ENCODE results near the gene TBCD. TPM values are rescaled to one million over a fixed set of nuclear protein-coding genes. Genes with fewer than 3 reads are reported as not detected.
"Not testable (repeated sequence)": the region's sequence is repeated elsewhere in the genome, so short reads cannot be mapped to it uniquely, and the experiment has no call there.

Gene TBCD
- total RNA-seq, 1 donor: 22.5 TPM

DNA sequence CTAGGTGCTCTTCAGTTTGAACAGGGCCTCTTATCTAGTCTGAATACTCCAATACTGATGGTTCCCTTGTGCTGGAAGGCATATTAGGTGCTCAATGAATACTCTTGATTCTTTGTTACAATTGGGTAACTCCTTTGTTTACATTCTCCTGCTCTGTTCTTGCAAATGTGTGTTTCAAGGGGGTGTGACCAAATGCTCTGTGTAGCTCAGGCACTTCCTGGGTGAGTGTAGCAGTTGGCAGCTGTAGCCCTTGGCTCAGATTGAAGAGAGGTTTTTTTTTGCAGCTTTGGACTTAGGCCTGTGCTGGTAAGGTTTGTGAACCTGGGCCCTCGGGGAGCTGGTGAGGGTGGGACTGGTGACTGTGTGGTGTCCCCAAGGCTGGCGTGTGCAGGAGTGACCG lies 20.2 kb downstream of the TBCD start:
- peak; percentile 76 for DNase-seq (ENCODE audit: low read depth)
- no peak overlapping the region for H3K4me3 ChIP-seq (ENCODE audit: low read depth, low read length)
- TF ChIP-seq, protein P1, sequence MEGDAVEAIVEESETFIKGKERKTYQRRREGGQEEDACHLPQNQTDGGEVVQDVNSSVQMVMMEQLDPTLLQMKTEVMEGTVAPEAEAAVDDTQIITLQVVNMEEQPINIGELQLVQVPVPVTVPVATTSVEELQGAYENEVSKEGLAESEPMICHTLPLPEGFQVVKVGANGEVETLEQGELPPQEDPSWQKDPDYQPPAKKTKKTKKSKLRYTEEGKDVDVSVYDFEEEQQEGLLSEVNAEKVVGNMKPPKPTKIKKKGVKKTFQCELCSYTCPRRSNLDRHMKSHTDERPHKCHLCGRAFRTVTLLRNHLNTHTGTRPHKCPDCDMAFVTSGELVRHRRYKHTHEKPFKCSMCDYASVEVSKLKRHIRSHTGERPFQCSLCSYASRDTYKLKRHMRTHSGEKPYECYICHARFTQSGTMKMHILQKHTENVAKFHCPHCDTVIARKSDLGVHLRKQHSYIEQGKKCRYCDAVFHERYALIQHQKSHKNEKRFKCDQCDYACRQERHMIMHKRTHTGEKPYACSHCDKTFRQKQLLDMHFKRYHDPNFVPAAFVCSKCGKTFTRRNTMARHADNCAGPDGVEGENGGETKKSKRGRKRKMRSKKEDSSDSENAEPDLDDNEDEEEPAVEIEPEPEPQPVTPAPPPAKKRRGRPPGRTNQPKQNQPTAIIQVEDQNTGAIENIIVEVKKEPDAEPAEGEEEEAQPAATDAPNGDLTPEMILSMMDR (IDR thresholded peaks at IDR 0.05; ENCODE audit: insufficient read depth, low read depth, low read length): no peak

DNA sequence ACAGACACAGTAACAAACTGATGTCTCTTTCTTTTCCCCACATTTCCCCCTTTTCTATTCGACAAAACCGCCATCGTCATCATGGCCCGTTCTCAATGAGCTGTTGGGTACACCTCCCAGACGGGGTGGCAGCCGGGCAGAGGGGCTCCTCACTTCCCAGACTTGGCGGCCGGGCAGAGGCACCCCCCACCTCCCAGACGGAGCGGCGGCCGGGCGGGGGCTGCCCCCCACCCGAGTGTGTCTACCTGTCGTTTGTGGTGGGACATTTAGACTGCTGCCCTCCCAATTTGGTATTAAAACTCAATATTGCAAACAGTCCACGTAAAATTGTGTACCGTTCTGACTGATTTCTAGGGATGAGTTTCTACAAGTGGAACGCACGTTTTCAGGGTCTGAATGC lies 22.6 kb downstream of the TBCD start:
- not testable (repeated sequence) for H3K4me3 ChIP-seq (ENCODE audit: low read depth, low read length); DNase-seq (ENCODE audit: low read depth)

DNA sequence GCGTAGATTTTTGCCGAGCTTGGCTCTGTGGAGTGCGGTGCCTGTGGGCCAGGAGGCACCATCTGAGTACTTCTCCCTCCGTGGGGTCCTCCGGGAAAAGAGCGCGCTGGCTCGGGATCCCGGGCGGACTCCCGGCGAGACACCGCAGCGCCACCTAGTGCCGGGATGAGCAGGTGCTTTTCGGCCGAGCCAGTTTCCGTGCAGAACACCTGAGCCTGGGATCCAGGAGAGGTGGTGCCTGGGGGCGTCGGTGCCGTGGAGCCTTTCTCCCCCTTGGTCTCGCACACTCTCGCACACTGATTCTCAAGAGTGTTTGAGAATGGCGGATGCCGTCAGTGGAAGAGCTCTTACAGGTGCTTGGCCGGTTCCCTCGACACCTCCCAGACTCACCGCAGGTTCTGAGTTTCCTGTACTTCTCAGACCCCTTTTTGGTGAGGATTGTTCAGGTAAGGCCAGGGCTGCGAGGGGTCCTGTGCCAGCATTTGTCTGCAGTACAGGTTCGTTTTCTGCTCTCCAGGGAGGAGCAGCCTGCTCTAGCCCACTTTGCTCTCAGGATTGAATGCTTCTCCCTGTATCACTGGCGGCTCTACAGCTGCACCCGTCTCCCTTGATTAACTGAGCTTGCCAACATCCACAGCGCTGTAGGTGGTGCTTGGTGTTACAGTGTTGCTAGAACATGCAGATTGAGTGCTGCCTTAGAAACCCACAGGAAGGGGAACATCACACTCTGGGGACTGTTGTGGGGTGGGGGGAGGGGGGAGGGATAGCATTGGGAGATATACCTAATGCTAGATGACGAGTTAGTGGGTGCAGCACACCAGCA lies 23.3 kb downstream of the TBCD start:
- TF ChIP-seq, protein P1 (IDR thresholded peaks at IDR 0.05; ENCODE audit: insufficient read depth, low read depth, low read length): peak; percentile 91
- peak; percentile 51 for DNase-seq (ENCODE audit: low read depth)
- H3K4me3 ChIP-seq (ENCODE audit: low read depth, low read length): peak overlapping the region; percentile 15

DNA sequence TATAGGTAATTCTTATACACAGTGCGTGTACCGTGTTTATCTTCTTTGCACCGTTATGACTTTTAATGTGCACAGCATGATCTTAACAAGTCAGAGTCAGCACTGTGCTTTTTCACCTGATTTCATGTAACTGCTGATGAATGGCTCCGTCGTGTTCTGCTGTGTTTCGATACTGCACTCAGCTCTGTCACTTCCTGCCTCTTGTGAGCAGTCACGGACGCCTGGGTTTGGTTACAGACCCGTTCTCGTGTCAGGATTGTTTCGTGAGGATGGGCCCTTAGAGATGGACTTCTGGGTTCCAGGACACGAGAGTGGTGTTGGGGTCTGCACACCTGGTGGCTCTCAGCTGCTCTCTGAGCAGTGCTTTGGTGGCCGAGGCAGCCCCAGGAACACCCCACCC lies 24.6 kb downstream of the TBCD start:
- TF ChIP-seq, protein P1 (IDR thresholded peaks at IDR 0.05; ENCODE audit: insufficient read depth, low read depth, low read length): no peak
- DNase-seq (ENCODE audit: low read depth): no peak
- no peak overlapping the region for H3K4me3 ChIP-seq (ENCODE audit: low read depth, low read length)

DNA sequence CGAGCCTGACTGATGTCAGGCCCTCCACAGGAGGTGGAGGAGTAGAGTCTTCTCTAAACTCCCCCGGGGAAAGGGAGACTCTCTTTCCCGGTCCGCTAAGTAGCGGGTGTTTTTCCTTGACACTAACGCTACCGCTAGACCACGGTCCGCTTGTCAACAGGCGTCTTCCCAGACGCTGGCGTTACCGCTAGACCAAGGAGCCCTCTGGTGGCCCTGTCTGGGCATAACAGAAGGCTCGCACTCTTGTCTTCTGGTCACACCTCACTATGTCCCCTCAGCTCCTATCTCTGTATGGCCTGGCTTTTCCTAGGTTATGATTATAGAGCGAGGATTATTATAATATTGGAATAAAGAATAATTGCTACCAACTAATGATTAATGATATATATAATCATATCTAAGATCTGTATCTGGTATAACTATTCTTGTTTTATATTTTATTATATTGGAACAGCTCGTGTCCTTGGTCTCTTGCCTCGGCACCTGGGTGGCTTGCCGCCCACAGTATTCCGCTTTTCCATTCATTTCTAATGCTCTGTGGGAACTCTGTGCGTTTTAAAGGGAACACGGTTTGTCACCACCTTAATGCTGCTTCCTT lies 26.0 kb downstream of the TBCD start:
- not testable (repeated sequence) for H3K4me3 ChIP-seq (ENCODE audit: low read depth, low read length); DNase-seq (ENCODE audit: low read depth)
- TF ChIP-seq, protein P1 (IDR thresholded peaks at IDR 0.05; ENCODE audit: insufficient read depth, low read depth, low read length): peak; percentile 26

DNA sequence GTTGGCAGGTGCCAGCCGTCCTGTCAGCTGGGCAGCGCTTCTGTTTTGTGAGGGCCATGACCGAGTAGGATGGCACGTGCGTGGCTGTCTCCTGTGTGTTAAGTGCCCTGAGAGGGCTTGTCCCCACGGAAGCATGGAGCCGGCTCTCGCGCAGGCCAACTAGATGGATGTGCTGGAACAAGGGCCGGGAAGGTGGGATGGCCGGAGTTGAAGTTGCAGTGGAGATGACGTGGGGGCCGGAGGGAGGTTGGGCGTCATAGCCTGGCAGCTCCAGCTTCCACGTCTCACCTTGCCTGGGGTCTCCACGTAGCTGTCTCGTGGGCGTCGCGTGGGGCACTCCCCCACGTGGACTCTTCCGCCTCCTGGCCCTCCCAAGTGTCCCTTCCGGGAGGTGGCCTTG lies 27.7 kb downstream of the TBCD start:
- H3K4me3 ChIP-seq (ENCODE audit: low read depth, low read length): no peak overlapping the region
- TF ChIP-seq, protein P1 (IDR thresholded peaks at IDR 0.05; ENCODE audit: insufficient read depth, low read depth, low read length): no peak
- no peak for DNase-seq (ENCODE audit: low read depth)

DNA sequence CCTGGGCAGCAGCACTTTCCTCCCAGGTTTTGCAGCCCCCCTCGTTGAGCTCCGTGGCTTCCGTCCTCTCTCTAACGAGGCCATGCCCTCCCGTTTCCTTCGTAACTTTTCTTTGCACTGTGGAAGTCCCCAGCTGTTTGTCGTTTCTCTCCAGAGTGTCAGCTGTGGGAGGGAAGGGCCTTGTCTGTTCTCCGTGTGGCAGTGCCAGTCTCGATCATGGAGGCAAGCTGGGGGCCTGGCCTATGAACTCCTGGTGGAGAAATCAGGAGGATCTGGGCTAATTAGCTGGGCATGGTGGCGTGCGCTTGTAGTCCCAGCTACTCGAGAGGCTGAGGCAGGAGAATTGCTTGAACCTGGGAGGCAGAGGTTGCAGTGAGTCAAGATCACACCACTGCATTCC lies 28.3 kb downstream of the TBCD start:
- H3K4me3 ChIP-seq (ENCODE audit: low read depth, low read length): no peak overlapping the region
- TF ChIP-seq, protein P1 (IDR thresholded peaks at IDR 0.05; ENCODE audit: insufficient read depth, low read depth, low read length): no peak
- no peak for DNase-seq (ENCODE audit: low read depth)
